Duodenal mucosa (tissue), 2 donors: Measurements from ENCODE around the gene SLC12A8.
A peak's percentile ranks its signal among the peaks of the same experiment; 100 is the strongest.

Experiments
- H3K27ac ChIP-seq: one replicate; pipeline ENCODE4 v1.7.0; 2013; ENCODE audit warnings: low read depth, low read length
- H3K27me3 ChIP-seq, 2 donors: one replicate each; pipeline ENCODE4 v1.7.0; 2013; ENCODE audit warnings: low read length in 2 of 2, control low read depth in 1 of 2; ENCODE audit not compliant: insufficient read depth in 2 of 2, control insufficient read depth in 1 of 2
- H3K36me3 ChIP-seq, 2 donors: one replicate each; pipeline ENCODE4 v1.7.0; 2013; ENCODE audit warnings: low read length in 2 of 2, control low read depth in 1 of 2; ENCODE audit not compliant: insufficient read depth in 2 of 2, control insufficient read depth in 1 of 2
- H3K4me1 ChIP-seq, 2 donors: one replicate each; pipeline ENCODE4 v1.7.0; 2013; ENCODE audit warnings: low read length in 2 of 2, control low read depth in 1 of 2; ENCODE audit not compliant: insufficient read depth in 2 of 2, control insufficient read depth in 1 of 2
- H3K4me3 ChIP-seq, 2 donors: one replicate each; pipeline ENCODE4 v1.7.0; 2013; ENCODE audit warnings: low read length in 2 of 2, low read depth in 1 of 2
- H3K9ac ChIP-seq, 2 donors: one replicate each; pipeline ENCODE4 v1.7.0; 2013; ENCODE audit warnings: low read length in 2 of 2, low read depth in 1 of 2
- H3K9me3 ChIP-seq, 2 donors: one replicate each; pipeline ENCODE4 v1.7.0; 2013; ENCODE audit warnings: low read length in 2 of 2, control low read depth in 1 of 2; ENCODE audit not compliant: control insufficient read depth in 1 of 2

SLC12A8 gene

GRCh38 chr3:125212509-125213363 lies at the start of gene SLC12A8:
SLC12A8 (minus strand) TSS chr3:125212748; CDS start chr3:125211349, 1,399 bp downstream.
- Histone ChIP-seq H3K27ac (no peak within 1 kb of the TSS), H3K9ac (peak within 1 kb of the TSS; percentile 59 to 63), H3K4me1 (peaks cover 10 to 22% of the 10 kb centered on the region in 2 donors)

DNA sequence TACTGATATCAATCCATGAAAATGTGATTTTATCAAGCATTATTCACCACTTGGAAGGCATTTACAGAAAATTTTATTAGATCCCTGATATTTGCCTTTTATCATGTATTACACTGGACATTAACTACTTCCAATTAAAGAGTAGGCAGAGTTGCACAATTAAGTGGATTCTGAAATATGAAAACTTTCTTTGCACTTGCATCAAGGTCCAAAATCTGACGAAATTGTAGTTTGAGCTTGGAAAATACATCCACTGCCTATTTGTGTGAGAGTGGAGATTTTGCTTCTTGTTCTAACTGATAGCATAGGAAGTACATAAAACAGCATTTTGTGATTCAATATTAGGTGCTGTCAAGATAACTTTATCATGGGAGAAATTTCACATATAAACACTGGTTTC lies 49.6 kb upstream of the SLC12A8 start:
- H3K4me1 ChIP-seq = no peaks in the 10 kb centered on the region
- no peak overlapping the region for H3K27ac ChIP-seq
- no peak overlapping the region for H3K4me3 ChIP-seq
- H3K36me3 ChIP-seq = peaks cover 0 to 2% of the 10 kb centered on the region in 2 donors
- H3K9ac ChIP-seq = no peak overlapping the region
- no peaks in the 10 kb centered on the region for H3K9me3 ChIP-seq
- H3K27me3 ChIP-seq = no peaks in the 10 kb centered on the region

More at GRCh38 chr3:125212509-125213363, at the start of gene SLC12A8:
- Histone ChIP-seq H3K36me3 (no peaks in the 10 kb centered on the region), H3K4me3 (peak within 1 kb of the TSS; percentile 70 to 78), H3K27me3 (peaks cover 7 to 11% of the 10 kb centered on the region in 2 donors), H3K9me3 (no peaks in the 10 kb centered on the region)

- peaks cover 0 to 2% of the 10 kb centered on the region in 2 donors for H3K9me3 ChIP-seq
- H3K9ac ChIP-seq = no peak overlapping the region
- no peak overlapping the region for H3K4me3 ChIP-seq
- no peaks in the 10 kb centered on the region for H3K4me1 ChIP-seq
- H3K36me3 ChIP-seq = peaks cover 0 to 2% of the 10 kb centered on the region in 2 donors
- no peak overlapping the region for H3K27ac ChIP-seq
- H3K27me3 ChIP-seq = no peaks in the 10 kb centered on the region
These were observed 48.5 kb upstream of the SLC12A8 start for GRCh38 chr3:125261031-125261430.

GRCh38 chr3:125260158-125260557 lies 47.6 kb upstream of the SLC12A8 start:
- Histone ChIP-seq H3K27me3 (no peaks in the 10 kb centered on the region), H3K4me3 (no peak overlapping the region), H3K4me1 (no peaks in the 10 kb centered on the region), H3K9ac (no peak overlapping the region), H3K9me3 (peaks cover 0 to 2% of the 10 kb centered on the region in 2 donors), H3K27ac (no peak overlapping the region), H3K36me3 (peaks cover 0 to 2% of the 10 kb centered on the region in 2 donors)

DNA sequence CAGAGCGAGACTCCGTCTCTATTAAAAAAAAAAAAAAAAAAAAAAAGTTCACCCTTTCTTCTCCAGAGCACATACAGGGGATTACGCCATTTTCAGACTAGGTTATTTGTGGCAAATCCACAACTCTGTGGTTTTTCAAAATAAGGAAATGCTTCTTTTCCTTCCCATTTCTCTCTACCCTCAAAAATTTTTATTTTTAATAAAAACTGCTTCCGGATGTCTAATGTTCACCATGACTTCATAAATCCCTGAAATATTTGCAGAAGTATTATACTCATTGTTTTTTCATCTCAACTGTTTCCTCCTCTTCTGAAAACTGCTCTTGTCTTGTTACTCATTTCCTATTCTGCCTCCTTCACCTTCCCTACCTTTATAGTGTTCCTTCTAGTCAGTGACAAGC lies 45.0 kb upstream of the SLC12A8 start:
- no peak overlapping the region for H3K27ac ChIP-seq
- H3K4me1 ChIP-seq = no peaks in the 10 kb centered on the region
- H3K27me3 ChIP-seq = no peaks in the 10 kb centered on the region
- no peaks in the 10 kb centered on the region for H3K36me3 ChIP-seq
- peaks cover 0 to 2% of the 10 kb centered on the region in 2 donors for H3K9me3 ChIP-seq
- no peak overlapping the region for H3K9ac ChIP-seq
- no peak overlapping the region for H3K4me3 ChIP-seq

GRCh38 chr3:125256675-125257074 lies 44.1 kb upstream of the SLC12A8 start:
- H3K4me3 ChIP-seq = no peak overlapping the region
- H3K9ac ChIP-seq = no peak overlapping the region
- no peaks in the 10 kb centered on the region for H3K4me1 ChIP-seq
- H3K9me3 ChIP-seq = peaks cover 0 to 2% of the 10 kb centered on the region in 2 donors
- no peak overlapping the region for H3K27ac ChIP-seq
- H3K27me3 ChIP-seq = no peaks in the 10 kb centered on the region
- H3K36me3 ChIP-seq = peaks cover 0 to 3% of the 10 kb centered on the region in 2 donors

DNA sequence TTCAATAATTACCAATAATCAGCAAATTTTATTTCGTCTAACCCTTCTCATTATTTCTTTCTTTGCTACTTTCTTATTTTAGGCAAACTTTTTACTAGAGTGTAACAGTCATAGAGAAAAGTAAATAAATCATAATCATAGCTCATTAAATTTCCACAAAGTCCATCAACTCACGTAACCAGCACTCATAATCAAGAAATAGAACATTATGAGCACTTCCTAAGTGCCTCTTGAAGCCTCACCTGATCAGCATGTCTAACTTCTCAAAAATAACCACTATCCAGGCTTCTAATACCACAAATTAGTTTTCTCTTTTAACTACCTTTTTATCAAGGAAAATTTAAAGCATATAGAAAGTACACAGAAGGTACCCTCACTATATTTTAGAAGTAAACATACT lies 38.4 kb upstream of the SLC12A8 start:
- Histone ChIP-seq H3K9me3 (no peaks in the 10 kb centered on the region), H3K27me3 (no peaks in the 10 kb centered on the region), H3K36me3 (peaks cover 0 to 3% of the 10 kb centered on the region in 2 donors), H3K9ac (no peak overlapping the region), H3K27ac (no peak overlapping the region), H3K4me1 (no peaks in the 10 kb centered on the region), H3K4me3 (no peak overlapping the region)

DNA sequence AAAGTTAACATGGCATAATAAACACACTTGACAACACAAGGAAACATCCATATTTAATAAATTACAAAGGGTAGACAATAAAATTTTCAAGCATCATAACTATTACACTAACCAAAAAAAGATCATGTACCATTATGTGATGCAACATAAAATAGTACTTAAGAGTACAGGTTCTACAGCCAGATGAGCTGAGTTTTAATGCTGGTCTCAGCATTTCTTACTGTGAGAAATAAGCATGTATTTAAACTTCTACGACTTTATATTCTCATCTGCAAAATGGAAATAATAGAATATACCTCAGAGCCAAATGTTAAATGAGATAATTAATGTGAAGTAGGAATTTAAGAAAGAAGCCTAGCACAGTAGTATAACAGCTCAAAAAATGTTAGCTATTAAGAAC lies 33.7 kb upstream of the SLC12A8 start:
- Histone ChIP-seq H3K36me3 (no peaks in the 10 kb centered on the region), H3K9ac (no peak overlapping the region), H3K27me3 (no peaks in the 10 kb centered on the region), H3K4me3 (no peak overlapping the region), H3K27ac (no peak overlapping the region), H3K9me3 (no peaks in the 10 kb centered on the region), H3K4me1 (no peaks in the 10 kb centered on the region)

- Histone ChIP-seq H3K9me3 (no peaks in the 10 kb centered on the region), H3K27me3 (no peaks in the 10 kb centered on the region), H3K9ac (no peak overlapping the region), H3K4me1 (no peaks in the 10 kb centered on the region), H3K36me3 (no peaks in the 10 kb centered on the region), H3K4me3 (no peak overlapping the region), H3K27ac (no peak overlapping the region)
These were observed 33.0 kb upstream of the SLC12A8 start for GRCh38 chr3:125245521-125245920.

DNA sequence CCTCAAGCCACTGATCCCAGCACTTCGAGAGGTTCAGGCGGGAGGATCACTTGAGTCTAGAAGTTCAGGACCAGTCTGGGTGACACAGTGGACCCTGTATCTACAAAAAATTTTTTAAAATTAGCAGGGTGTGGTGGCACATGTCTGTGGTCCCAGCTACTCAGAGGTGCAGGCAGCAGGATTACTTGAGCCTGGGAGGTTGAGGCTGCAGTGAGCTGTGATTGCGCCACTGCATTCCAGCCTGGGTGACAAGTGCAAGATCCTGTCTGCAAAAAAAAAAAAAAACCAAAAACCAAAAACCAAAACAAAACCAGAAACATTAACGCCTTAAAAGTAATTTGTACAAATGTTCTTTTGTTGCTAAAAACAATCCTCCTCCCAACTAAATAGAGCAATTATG lies 27.9 kb upstream of the SLC12A8 start:
- Histone ChIP-seq H3K9me3 (no peaks in the 10 kb centered on the region), H3K4me1 (no peaks in the 10 kb centered on the region), H3K9ac (no peak overlapping the region), H3K4me3 (no peak overlapping the region), H3K27me3 (no peaks in the 10 kb centered on the region), H3K36me3 (no peaks in the 10 kb centered on the region), H3K27ac (no peak overlapping the region)
